ENCODE results near the gene APCDD1L.

Gene APCDD1L

GRCh38 chr20:58472273-58473018 lies 42.8 kb downstream of the APCDD1L start:
- Histone ChIP-seq H3K36me3 (ENCODE audit: control insufficient read depth, insufficient read depth, low read length) (no peaks in the 10 kb centered on the region), H3K27ac (ENCODE audit: low read depth, low read length) (no peak overlapping the region), H3K4me3 (ENCODE audit: low read depth, low read length) (no peak overlapping the region), H3K9ac (ENCODE audit: low read length) (no peak overlapping the region), H3K9me3 (ENCODE audit: control insufficient read depth, insufficient read depth, low read depth, low read length) (peaks cover 6% of the 10 kb centered on the region), H3K27me3 (ENCODE audit: control insufficient read depth, insufficient read depth, low read length) (no peaks in the 10 kb centered on the region), H3K4me1 (ENCODE audit: control insufficient read depth, insufficient read depth, low read length) (no peaks in the 10 kb centered on the region)

GRCh38 chr20:58471193-58472164 lies 43.7 kb downstream of the APCDD1L start:
- Histone ChIP-seq H3K4me3 (ENCODE audit: low read depth, low read length) (no peak overlapping the region), H3K9ac (ENCODE audit: low read length) (no peak overlapping the region), H3K27me3 (ENCODE audit: control insufficient read depth, insufficient read depth, low read length) (no peaks in the 10 kb centered on the region), H3K36me3 (ENCODE audit: control insufficient read depth, insufficient read depth, low read length) (no peaks in the 10 kb centered on the region), H3K9me3 (ENCODE audit: control insufficient read depth, insufficient read depth, low read depth, low read length) (no peaks in the 10 kb centered on the region), H3K4me1 (ENCODE audit: control insufficient read depth, insufficient read depth, low read length) (no peaks in the 10 kb centered on the region), H3K27ac (ENCODE audit: low read depth, low read length) (no peak overlapping the region)

GRCh38 chr20:58470336-58471192 lies 44.6 kb downstream of the APCDD1L start:
- Histone ChIP-seq H3K4me1 (ENCODE audit: control insufficient read depth, insufficient read depth, low read length) (no peaks in the 10 kb centered on the region), H3K9ac (ENCODE audit: low read length) (no peak overlapping the region), H3K4me3 (ENCODE audit: low read depth, low read length) (no peak overlapping the region), H3K36me3 (ENCODE audit: control insufficient read depth, insufficient read depth, low read length) (no peaks in the 10 kb centered on the region), H3K9me3 (ENCODE audit: control insufficient read depth, insufficient read depth, low read depth, low read length) (no peaks in the 10 kb centered on the region), H3K27me3 (ENCODE audit: control insufficient read depth, insufficient read depth, low read length) (no peaks in the 10 kb centered on the region), H3K27ac (ENCODE audit: low read depth, low read length) (no peak overlapping the region)

GRCh38 chr20:58469616-58470015 lies 45.6 kb downstream of the APCDD1L start:
- H3K9ac ChIP-seq (ENCODE audit: low read length): no peak overlapping the region
- H3K4me1 ChIP-seq (ENCODE audit: control insufficient read depth, insufficient read depth, low read length): no peaks in the 10 kb centered on the region
- no peaks in the 10 kb centered on the region for H3K36me3 ChIP-seq (ENCODE audit: control insufficient read depth, insufficient read depth, low read length)
- H3K27me3 ChIP-seq (ENCODE audit: control insufficient read depth, insufficient read depth, low read length): no peaks in the 10 kb centered on the region
- H3K4me3 ChIP-seq (ENCODE audit: low read depth, low read length): no peak overlapping the region
- no peaks in the 10 kb centered on the region for H3K9me3 ChIP-seq (ENCODE audit: control insufficient read depth, insufficient read depth, low read depth, low read length)
- no peak overlapping the region for H3K27ac ChIP-seq (ENCODE audit: low read depth, low read length)

- Histone ChIP-seq H3K9ac (ENCODE audit: low read length) (no peak overlapping the region), H3K27me3 (ENCODE audit: control insufficient read depth, insufficient read depth, low read length) (no peaks in the 10 kb centered on the region), H3K9me3 (ENCODE audit: control insufficient read depth, insufficient read depth, low read depth, low read length) (peaks cover 3% of the 10 kb centered on the region; the same call in 1 of the 2 replicates), H3K36me3 (ENCODE audit: control insufficient read depth, insufficient read depth, low read length) (no peaks in the 10 kb centered on the region), H3K4me1 (ENCODE audit: control insufficient read depth, insufficient read depth, low read length) (no peaks in the 10 kb centered on the region), H3K27ac (ENCODE audit: low read depth, low read length) (no peak overlapping the region), H3K4me3 (ENCODE audit: low read depth, low read length) (no peak overlapping the region)
Observed at GRCh38 chr20:58467572-58468527, 47.3 kb downstream of the APCDD1L start.

- Histone ChIP-seq H3K9me3 (ENCODE audit: control insufficient read depth, insufficient read depth, low read depth, low read length) (peaks cover 3% of the 10 kb centered on the region; the same call in 1 of the 2 replicates), H3K36me3 (ENCODE audit: control insufficient read depth, insufficient read depth, low read length) (no peaks in the 10 kb centered on the region), H3K9ac (ENCODE audit: low read length) (no peak overlapping the region), H3K27me3 (ENCODE audit: control insufficient read depth, insufficient read depth, low read length) (no peaks in the 10 kb centered on the region), H3K4me3 (ENCODE audit: low read depth, low read length) (no peak overlapping the region), H3K27ac (ENCODE audit: low read depth, low read length) (no peak overlapping the region), H3K4me1 (ENCODE audit: control insufficient read depth, insufficient read depth, low read length) (no peaks in the 10 kb centered on the region)
Observed at GRCh38 chr20:58466729-58467571, 48.2 kb downstream of the APCDD1L start.

- H3K27me3 ChIP-seq (ENCODE audit: control insufficient read depth, insufficient read depth, low read length): no peaks in the 10 kb centered on the region
- no peaks in the 10 kb centered on the region for H3K4me1 ChIP-seq (ENCODE audit: control insufficient read depth, insufficient read depth, low read length)
- no peaks in the 10 kb centered on the region for H3K36me3 ChIP-seq (ENCODE audit: control insufficient read depth, insufficient read depth, low read length)
- H3K9ac ChIP-seq (ENCODE audit: low read length): no peak overlapping the region
- peaks cover 3% of the 10 kb centered on the region; the same call in 1 of the 2 replicates for H3K9me3 ChIP-seq (ENCODE audit: control insufficient read depth, insufficient read depth, low read depth, low read length)
- no peak overlapping the region for H3K27ac ChIP-seq (ENCODE audit: low read depth, low read length)
- H3K4me3 ChIP-seq (ENCODE audit: low read depth, low read length): no peak overlapping the region
Observed at GRCh38 chr20:58466095-58466708, 49.0 kb downstream of the APCDD1L start.

- H3K4me3 ChIP-seq (ENCODE audit: low read depth, low read length): no peak overlapping the region
- H3K27me3 ChIP-seq (ENCODE audit: control insufficient read depth, insufficient read depth, low read length): no peaks in the 10 kb centered on the region
- no peak overlapping the region for H3K27ac ChIP-seq (ENCODE audit: low read depth, low read length)
- H3K9me3 ChIP-seq (ENCODE audit: control insufficient read depth, insufficient read depth, low read depth, low read length): peaks cover 3% of the 10 kb centered on the region; the same call in 1 of the 2 replicates
- no peak overlapping the region for H3K9ac ChIP-seq (ENCODE audit: low read length)
- no peaks in the 10 kb centered on the region for H3K36me3 ChIP-seq (ENCODE audit: control insufficient read depth, insufficient read depth, low read length)
- H3K4me1 ChIP-seq (ENCODE audit: control insufficient read depth, insufficient read depth, low read length): no peaks in the 10 kb centered on the region
Observed at GRCh38 chr20:58464838-58465237, 50.4 kb downstream of the APCDD1L start.

- no peak overlapping the region for H3K9ac ChIP-seq (ENCODE audit: low read length)
- H3K4me3 ChIP-seq (ENCODE audit: low read depth, low read length): no peak overlapping the region
- no peaks in the 10 kb centered on the region for H3K36me3 ChIP-seq (ENCODE audit: control insufficient read depth, insufficient read depth, low read length)
- H3K27me3 ChIP-seq (ENCODE audit: control insufficient read depth, insufficient read depth, low read length): no peaks in the 10 kb centered on the region
- H3K9me3 ChIP-seq (ENCODE audit: control insufficient read depth, insufficient read depth, low read depth, low read length): peaks cover 3% of the 10 kb centered on the region; the same call in 1 of the 2 replicates
- peaks cover 7% of the 10 kb centered on the region; the same call in 1 of the 2 replicates for H3K4me1 ChIP-seq (ENCODE audit: control insufficient read depth, insufficient read depth, low read length)
- no peak overlapping the region for H3K27ac ChIP-seq (ENCODE audit: low read depth, low read length)
Observed at GRCh38 chr20:58463256-58463655, 51.9 kb downstream of the APCDD1L start.
